ENCODE measurements around the gene C5orf15. TPM values are rescaled to one million over a fixed set of nuclear protein-coding genes. Genes with fewer than 3 reads are reported as not detected.
"Not testable (repeated sequence)": the region's sequence is repeated elsewhere in the genome, so short reads cannot be mapped to it uniquely, and the experiment has no call there.

Gene C5orf15
- total RNA-seq, 4 donors from 2014 or later = 12.4 to 92.6 (median 36.2) TPM

GRCh38 chr5:133981714-133982113 is 13.3 kb upstream of the C5orf15 start:
- H3K9me3 ChIP-seq = no peaks in the 10 kb centered on the region
- H3K36me3 ChIP-seq = peaks cover 0 to 77% (median 0%) of the 10 kb centered on the region in 3 donors
- no peaks in the 10 kb centered on the region for H3K4me1 ChIP-seq
- TF ChIP-seq CTCF (IDR thresholded peaks at IDR 0.05) (peak in 2 of 6 experiments; percentile 8 to 10), POLR2A (IDR thresholded peaks at IDR 0.05) (no peak)
- H3K4me3 ChIP-seq = no peak overlapping the region
- H3K27ac ChIP-seq = no peak overlapping the region
- no peak for DNase-seq
- no peaks in the 10 kb centered on the region for H3K27me3 ChIP-seq

- Histone ChIP-seq H3K9me3 (no peaks in the 10 kb centered on the region), H3K4me3 (no peak overlapping the region), H3K4me1 (no peaks in the 10 kb centered on the region), H3K27me3 (no peaks in the 10 kb centered on the region), H3K36me3 (peaks cover 0 to 77% (median 0%) of the 10 kb centered on the region in 3 donors), H3K27ac (no peak overlapping the region)
- TF ChIP-seq POLR2A (IDR thresholded peaks at IDR 0.05) (no peak), CTCF (IDR thresholded peaks at IDR 0.05) (no peak)
- DNase-seq = no peak
Measured at GRCh38 chr5:133980652-133981051, 12.2 kb upstream of the C5orf15 start.

DNA sequence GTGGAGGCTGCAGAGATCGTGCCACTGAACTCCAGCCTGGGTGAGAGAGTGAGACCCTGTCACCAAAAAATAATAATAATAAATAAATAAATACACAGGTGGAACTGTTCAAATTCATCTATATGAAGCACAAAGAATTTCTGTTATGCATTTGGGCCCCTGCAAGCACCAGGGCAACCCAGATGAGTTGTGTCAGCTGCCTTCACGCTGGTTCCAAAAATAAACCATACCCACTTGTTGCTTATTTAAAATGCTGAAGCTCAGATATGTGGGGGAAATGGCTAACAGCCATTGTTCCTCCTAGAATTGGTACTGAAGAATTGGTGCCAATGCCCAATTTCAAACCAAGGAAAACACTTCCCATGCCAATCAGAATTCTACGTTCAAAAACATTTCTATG is 10.5 kb upstream of the C5orf15 start:
- no peak for DNase-seq
- H3K27me3 ChIP-seq = no peaks in the 10 kb centered on the region
- no peak overlapping the region for H3K4me3 ChIP-seq
- TF ChIP-seq POLR2A (IDR thresholded peaks at IDR 0.05) (no peak), CTCF (IDR thresholded peaks at IDR 0.05) (no peak)
- H3K4me1 ChIP-seq = no peaks in the 10 kb centered on the region
- peaks cover 0 to 79% (median 0%) of the 10 kb centered on the region in 3 donors for H3K36me3 ChIP-seq
- H3K27ac ChIP-seq = no peak overlapping the region
- H3K9me3 ChIP-seq = no peaks in the 10 kb centered on the region

GRCh38 chr5:133977858-133978257 is 9.4 kb upstream of the C5orf15 start:
- Histone ChIP-seq H3K4me1 (no peaks in the 10 kb centered on the region), H3K36me3 (peaks cover 0 to 80% (median 0%) of the 10 kb centered on the region in 3 donors), H3K4me3 (no peak overlapping the region), H3K27me3 (no peaks in the 10 kb centered on the region), H3K27ac (no peak overlapping the region), H3K9me3 (no peaks in the 10 kb centered on the region)
- TF ChIP-seq CTCF (IDR thresholded peaks at IDR 0.05) = no peak
- no peak for TF ChIP-seq POLR2A (IDR thresholded peaks at IDR 0.05)
- DNase-seq = no peak

- H3K4me1 ChIP-seq = no peaks in the 10 kb centered on the region
- H3K36me3 ChIP-seq = peaks cover 0 to 80% (median 0%) of the 10 kb centered on the region in 3 donors
- no peaks in the 10 kb centered on the region for H3K9me3 ChIP-seq
- no peaks in the 10 kb centered on the region for H3K27me3 ChIP-seq
- H3K4me3 ChIP-seq = no peak overlapping the region
- H3K27ac ChIP-seq = no peak overlapping the region
- no peak for DNase-seq
- no peak for TF ChIP-seq POLR2A (IDR thresholded peaks at IDR 0.05)
- no peak for TF ChIP-seq CTCF (IDR thresholded peaks at IDR 0.05)
Measured at GRCh38 chr5:133977161-133977787, 8.8 kb upstream of the C5orf15 start.

- not testable (repeated sequence) for H3K4me1 ChIP-seq, H3K4me3 ChIP-seq, H3K27me3 ChIP-seq, DNase-seq, H3K9me3 ChIP-seq, H3K27ac ChIP-seq
- peaks cover 0 to 77% (median 0%) of the 10 kb centered on the region in 3 donors for H3K36me3 ChIP-seq
Measured at GRCh38 chr5:133975546-133975945, 7.1 kb upstream of the C5orf15 start.
